ENCODE results near the gene FAM234A.

Gene FAM234A

DNA sequence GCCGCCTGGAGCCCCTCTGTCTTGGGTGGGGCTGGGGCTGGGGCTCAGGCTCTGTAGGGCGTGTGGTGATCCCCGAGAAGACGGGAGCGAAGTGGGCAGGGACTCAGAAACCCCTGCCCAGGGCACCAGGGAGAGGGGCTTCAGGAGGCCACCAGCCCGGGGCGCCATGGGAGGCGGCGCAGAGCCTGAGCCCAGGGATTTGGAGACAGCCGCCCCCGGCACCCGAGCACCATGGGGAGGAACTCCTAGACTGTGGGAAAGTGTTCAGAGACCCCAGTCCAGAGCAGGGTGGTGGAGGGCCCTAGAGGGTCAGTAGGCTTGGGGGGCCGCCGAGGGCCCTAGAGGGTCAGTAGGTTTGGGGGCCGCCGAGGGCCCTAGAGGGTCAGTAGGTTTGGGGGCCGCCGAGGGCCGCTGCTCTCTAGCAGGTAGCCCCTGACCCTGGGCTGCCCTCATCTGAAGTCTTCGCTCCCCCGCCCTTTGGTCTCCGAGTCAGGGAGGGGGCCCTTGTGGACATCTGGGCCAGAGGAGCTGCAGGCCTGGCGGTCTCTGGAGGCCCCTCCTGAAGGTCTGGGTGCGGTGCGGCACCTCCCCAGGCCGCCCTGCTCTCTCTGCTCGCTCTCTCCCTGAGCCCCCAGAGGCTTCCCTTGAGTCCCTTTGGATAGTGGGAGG lies 46.5 kb downstream of the FAM234A start:
- TF ChIP-seq, protein P1, sequence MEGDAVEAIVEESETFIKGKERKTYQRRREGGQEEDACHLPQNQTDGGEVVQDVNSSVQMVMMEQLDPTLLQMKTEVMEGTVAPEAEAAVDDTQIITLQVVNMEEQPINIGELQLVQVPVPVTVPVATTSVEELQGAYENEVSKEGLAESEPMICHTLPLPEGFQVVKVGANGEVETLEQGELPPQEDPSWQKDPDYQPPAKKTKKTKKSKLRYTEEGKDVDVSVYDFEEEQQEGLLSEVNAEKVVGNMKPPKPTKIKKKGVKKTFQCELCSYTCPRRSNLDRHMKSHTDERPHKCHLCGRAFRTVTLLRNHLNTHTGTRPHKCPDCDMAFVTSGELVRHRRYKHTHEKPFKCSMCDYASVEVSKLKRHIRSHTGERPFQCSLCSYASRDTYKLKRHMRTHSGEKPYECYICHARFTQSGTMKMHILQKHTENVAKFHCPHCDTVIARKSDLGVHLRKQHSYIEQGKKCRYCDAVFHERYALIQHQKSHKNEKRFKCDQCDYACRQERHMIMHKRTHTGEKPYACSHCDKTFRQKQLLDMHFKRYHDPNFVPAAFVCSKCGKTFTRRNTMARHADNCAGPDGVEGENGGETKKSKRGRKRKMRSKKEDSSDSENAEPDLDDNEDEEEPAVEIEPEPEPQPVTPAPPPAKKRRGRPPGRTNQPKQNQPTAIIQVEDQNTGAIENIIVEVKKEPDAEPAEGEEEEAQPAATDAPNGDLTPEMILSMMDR (IDR thresholded peaks at IDR 0.05; ENCODE audit: low read length, missing control alignments): no peak
- peak overlapping the region; percentile 19 for H3K4me3 ChIP-seq (replicated peaks; ENCODE audit: low read depth, low read length)
- DNase-seq (ENCODE audit: low read depth): no peak

DNA sequence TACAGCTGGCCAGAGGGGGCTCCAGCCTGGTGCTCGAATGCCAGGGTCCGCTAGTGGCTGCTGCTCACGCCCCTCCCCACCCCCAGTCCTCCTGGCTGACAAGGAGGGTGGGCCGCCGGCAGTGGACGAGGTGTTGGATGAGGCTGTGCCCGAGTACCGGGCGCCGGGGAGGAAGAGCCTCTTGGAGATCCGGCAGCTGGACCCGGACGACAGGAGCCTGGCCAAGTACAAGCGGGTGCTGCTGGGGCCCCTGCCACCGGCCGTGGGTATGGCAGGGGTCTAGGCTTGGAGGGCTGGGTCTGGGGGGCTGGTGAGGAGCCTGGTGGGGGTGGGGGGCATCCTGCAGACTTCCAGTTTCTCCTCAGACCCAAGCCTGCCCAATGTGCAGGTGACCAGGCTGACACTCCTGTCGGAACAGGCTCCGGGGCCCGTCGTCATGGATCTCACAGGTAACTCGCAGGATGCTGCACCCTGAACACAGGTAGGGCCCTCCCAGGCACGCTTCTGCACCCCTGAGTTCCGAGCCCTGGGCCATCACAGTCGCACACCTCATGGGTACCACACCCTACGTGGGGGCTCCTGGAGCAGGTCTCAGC lies 47.1 kb downstream of the FAM234A start:
- H3K4me3 ChIP-seq (replicated peaks; ENCODE audit: low read depth, low read length): no peak overlapping the region
- TF ChIP-seq, protein P1 (IDR thresholded peaks at IDR 0.05; ENCODE audit: low read length, missing control alignments): no peak
- no peak for DNase-seq (ENCODE audit: low read depth)

DNA sequence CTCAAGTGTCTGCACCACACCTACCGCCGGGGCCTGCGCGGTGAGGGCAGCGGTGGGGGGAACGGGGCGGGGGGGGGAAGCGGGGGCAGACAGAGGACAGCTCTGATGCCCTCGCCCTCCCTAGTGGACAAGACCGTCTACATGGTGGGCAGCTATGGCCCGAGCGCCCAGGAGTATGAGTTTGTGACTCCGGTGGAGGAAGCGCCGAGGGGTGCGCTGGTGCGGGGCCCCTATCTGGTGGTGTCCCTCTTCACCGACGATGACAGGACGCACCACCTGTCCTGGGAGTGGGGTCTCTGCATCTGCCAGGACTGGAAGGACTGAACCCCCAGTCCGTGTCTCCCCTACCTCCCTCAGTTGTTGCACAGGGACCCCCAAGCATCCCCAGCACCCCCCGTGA lies 47.9 kb downstream of the FAM234A start:
- H3K4me3 ChIP-seq (replicated peaks; ENCODE audit: low read depth, low read length): no peak overlapping the region
- no peak for DNase-seq (ENCODE audit: low read depth)
- TF ChIP-seq, protein P1 (IDR thresholded peaks at IDR 0.05; ENCODE audit: low read length, missing control alignments): no peak

DNA sequence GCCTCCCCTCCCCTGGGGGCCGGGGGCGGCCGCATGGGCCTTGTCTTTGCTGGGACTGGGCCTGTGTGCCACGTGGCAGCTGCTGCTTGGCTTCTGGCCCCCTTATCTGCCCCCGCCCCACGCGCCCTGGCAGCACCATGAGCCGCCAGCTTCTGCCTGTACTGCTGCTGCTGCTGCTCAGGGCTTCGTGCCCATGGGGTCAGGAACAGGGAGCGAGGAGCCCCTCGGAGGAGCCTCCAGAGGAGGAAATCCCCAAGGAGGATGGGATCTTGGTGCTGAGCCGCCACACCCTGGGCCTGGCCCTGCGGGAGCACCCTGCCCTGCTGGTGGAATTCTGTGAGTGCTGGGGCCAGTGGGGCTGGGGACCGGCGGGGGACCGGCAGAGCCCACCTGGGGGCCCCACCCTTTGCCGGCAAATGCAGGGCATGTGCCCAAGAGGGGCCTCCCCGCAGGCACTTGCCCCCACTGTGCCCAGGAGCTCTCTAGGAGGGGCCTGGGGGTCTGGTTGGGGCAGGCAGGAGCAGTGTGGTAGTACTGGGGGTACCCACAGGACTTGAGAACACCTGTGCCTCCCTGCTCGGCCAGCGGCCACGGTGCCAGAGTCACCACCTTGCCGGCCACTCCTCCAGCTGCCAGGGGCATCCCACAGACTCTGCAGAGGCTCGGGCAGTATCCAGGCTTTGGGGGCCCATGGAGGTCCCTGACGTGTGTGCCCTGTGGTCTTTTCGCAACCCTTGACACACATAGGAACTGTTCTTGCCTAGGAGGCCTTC lies 48.6 kb downstream of the FAM234A start, which contains the start of gene PDIA2:
Gene PDIA2 (plus strand): TSS at position 132 of the 773 bp plus-strand sequence. CDS start 6 bp downstream, at position 138.
- H3K4me3 ChIP-seq (replicated peaks; ENCODE audit: low read depth, low read length): no peak within 1 kb of the TSS

DNA sequence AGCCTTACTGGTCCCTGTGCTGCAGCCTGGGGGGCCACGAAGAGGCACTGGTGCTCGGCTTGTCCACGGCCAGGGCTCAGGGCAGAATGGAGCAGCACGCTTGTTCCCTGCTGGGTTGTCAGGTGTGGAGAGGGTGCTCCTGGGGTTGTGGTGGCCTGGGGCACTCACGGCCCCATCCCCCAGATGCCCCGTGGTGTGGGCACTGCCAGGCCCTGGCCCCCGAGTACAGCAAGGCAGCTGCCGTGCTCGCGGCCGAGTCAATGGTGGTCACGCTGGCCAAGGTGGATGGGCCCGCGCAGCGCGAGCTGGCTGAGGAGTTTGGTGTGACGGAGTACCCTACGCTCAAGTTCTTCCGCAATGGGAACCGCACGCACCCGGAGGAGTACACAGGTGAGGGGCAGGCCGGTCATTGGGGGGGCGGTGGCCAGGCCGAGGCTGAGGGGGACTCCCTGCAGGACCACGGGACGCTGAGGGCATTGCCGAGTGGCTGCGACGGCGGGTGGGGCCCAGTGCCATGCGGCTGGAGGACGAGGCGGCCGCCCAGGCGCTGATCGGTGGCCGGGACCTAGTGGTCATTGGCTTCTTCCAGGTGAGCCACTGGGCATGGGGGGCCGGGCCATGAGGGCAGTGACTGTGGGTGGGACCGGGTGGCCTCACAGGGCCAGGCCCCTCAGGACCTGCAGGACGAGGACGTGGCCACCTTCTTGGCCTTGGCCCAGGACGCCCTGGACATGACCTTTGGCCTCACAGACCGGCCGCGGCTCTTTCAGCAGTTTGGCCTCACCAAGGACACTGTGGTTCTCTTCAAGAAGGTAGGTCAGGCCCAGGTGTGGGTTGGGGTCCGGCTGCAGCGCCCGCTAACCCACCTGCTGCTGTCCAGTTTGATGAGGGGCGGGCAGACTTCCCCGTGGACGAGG lies 49.8 kb downstream of the FAM234A start:
- DNase-seq (ENCODE audit: low read depth): no peak
- TF ChIP-seq, protein P1 (IDR thresholded peaks at IDR 0.05; ENCODE audit: low read length, missing control alignments): no peak
- no peak overlapping the region for H3K4me3 ChIP-seq (replicated peaks; ENCODE audit: low read depth, low read length)

More for the DNA sequence above, 48.6 kb downstream of the FAM234A start, which contains the start of gene PDIA2:
- TF ChIP-seq, protein P1 (IDR thresholded peaks at IDR 0.05; ENCODE audit: low read length, missing control alignments): no peak
- DNase-seq (ENCODE audit: low read depth): no peak

All from fibroblast of pulmonary artery (primary cell).